ENCODE measurements around the gene CLIC4. TPM values are rescaled to one million over a fixed set of nuclear protein-coding genes. Genes with fewer than 3 reads are reported as not detected.

CLIC4 gene
- total RNA-seq (ENCODE audit: low replicate concordance): 100 and 309 TPM in 2 replicates

DNA sequence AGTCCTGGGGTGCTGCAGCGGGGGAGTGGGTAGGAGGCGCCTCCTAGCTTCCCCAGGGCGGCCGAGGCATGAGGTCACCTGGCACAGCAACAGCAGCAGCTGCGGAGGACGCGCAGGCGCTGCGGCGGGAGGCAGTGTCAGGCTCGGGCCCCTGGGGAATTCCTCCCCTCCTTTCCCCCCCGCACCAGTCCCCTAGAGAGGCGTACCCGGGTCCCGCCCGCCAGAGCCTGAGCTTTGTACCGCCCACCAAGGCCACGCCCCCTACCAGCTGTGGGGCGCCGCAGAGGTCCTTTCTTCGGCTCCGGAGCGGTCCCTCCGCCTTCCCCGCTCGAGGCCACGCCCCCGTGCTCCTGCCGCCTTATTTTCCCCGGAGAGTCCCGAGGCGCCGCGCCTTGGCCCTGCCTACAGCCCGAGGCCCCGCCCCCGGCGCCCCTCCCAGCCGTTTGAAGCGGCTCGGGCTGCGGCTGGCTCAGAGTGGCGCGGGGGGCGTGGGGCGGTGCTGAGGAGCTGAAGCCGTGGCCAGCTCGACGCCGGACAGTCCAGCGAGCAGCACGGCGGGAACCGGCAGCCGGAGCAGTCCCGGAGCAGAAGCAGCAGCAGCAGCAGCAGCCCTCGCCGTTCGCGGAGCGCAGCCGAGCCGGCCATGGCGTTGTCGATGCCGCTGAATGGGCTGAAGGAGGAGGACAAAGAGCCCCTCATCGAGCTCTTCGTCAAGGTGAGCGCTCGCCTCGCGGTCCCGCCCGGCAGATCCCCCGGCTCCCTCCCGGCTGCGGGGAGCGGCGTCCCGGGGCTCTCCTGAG lies at the start of gene CLIC4:
TSS of gene CLIC4 (plus strand) at position 537 of the 800 bp plus-strand sequence. CDS start at position 644, 107 bp downstream.

Other genes starting within 250 kb of the CLIC4 start
- 1.6 and 5.7 TPM in 2 replicates for gene RCAN3, start 242.6 kb upstream of the CLIC4 start, total RNA-seq (ENCODE audit: low replicate concordance)
- not detected in 2 replicates for gene NCMAP, start 189.4 kb upstream of the CLIC4 start, total RNA-seq (ENCODE audit: low replicate concordance)
- gene SRRM1, start 102.1 kb upstream of the CLIC4 start, total RNA-seq (ENCODE audit: low replicate concordance): 10.6 and 18.9 TPM in 2 replicates
- gene RUNX3, start 184.8 kb downstream of the CLIC4 start, total RNA-seq (ENCODE audit: low replicate concordance): 0.12 TPM in 1 of 2 replicates, not detected in the other

Measured in smooth muscle cell of the coronary artery (primary cell).